Body of pancreas (tissue), 4 donors: ENCODE data around the gene NOL9. TPM values are rescaled to one million over a fixed set of nuclear protein-coding genes. Genes with fewer than 3 reads are reported as not detected.

Experiments used
- ATAC-seq: fragments of 150-250 bp; one replicate; pipeline ENCODE4 v1.9.1; 2016
- DNase-seq, 4 donors: peaks; one replicate each; pipeline ENCODE4 v3.0.0-alpha.2; 2019
- H3K27ac ChIP-seq, 4 donors: fragments of 200-600 bp; sonication (generic); 1 replicate in 3 of 4; 2 replicates in 1 of 4; pipeline versions ENCODE4 v1.5.1 to v1.6.1; 2016 to 2019; ENCODE audit warnings: mild to moderate bottlenecking in 1 of 4, mixed read lengths in 1 of 4, moderate library complexity in 1 of 4
- H3K27me3 ChIP-seq, 2 donors: fragments of 200-600 bp; sonication (generic); one replicate each; pipeline ENCODE4 v1.6.0; 2016; ENCODE audit warnings: mild to moderate bottlenecking in 1 of 2
- H3K36me3 ChIP-seq, 2 donors: fragments of 200-600 bp; sonication (generic); replicated peaks in 1 of 2; 2 replicates each; pipeline ENCODE4 v1.5.1; 2016; ENCODE audit warnings: low read depth in 2 of 2; ENCODE audit not compliant: insufficient read depth in 1 of 2
- H3K4me1 ChIP-seq: fragments of 200-600 bp; sonication (generic); one replicate; pipeline ENCODE4 v1.6.0; 2016
- H3K4me3 ChIP-seq, 2 donors: fragments of 200-600 bp; sonication (generic); 1 replicate in 1 of 2; 2 replicates in 1 of 2; pipeline ENCODE4 v1.5.1; 2016 to 2019
- H3K9me3 ChIP-seq, 3 donors: fragments of 200-600 bp; sonication (generic); 1 replicate in 2 of 3; 2 replicates in 1 of 3; pipeline ENCODE4 v1.5.1; 2016
- POLR2A ChIP-seq, 3 donors: fragments of 450-650 bp; IDR thresholded peaks; one replicate each; pipeline ENCODE4 v1.6.1; 2016; ENCODE audit warnings: antibody characterized with exemption in 3 of 3, mild to moderate bottlenecking in 2 of 3
- WGBS, 2 donors: methylation state at CpG; one replicate each; pipeline ENCODE4 v1.1.5; 2017; 5-methylcytosine and 5-hydroxymethylcytosine counted together
- intact Hi-C: fragments of 100-400 bp; cut with DNase I; formaldehyde crosslinking; loops from one replicate; pipeline ENCODE4 v1.15.1; 2023
- total RNA-seq, 2 donors: library from RNA; depleted of rRNA; stranded (reverse); fragments of >200 nt; gene quantifications; one replicate each; pipeline ENCODE4 v1.1.0, GENCODE V29; 2016
- TF ChIP-seq, protein P1 (sequence below), 7 experiments: fragments of 450-650 bp in 4 of 7; fragments of 200-600 bp in 3 of 7; sonication (generic) in 3 of 7; IDR thresholded peaks; one replicate each; pipeline ENCODE4 v1.5.1; 2016 to 2019; ENCODE audit warnings: antibody characterized with exemption in 7 of 7

NOL9 gene
- total RNA-seq, 2 donors from 2014 or later, result 13.7 to 27.4 TPM

- ATAC-seq, result no peak
- H3K4me3 ChIP-seq, result no peak overlapping the region
- H3K27me3 ChIP-seq, result no peaks in the 10 kb centered on the region
- no peaks in the 10 kb centered on the region for H3K9me3 ChIP-seq
- intact Hi-C loops, result no loop called here
- peak overlapping the region in 3 of 4 donors; percentile 23 to 97 (median 93) for H3K27ac ChIP-seq
- DNase-seq, result peak in 3 of 4 donors; percentile 51 to 67 (median 64)
- 33 to 40% methylated on average over 1 of the region's 1 CpG for WGBS, 2 donors
- peaks cover 43% of the 10 kb centered on the region for H3K4me1 ChIP-seq
- TF ChIP-seq, protein P1, sequence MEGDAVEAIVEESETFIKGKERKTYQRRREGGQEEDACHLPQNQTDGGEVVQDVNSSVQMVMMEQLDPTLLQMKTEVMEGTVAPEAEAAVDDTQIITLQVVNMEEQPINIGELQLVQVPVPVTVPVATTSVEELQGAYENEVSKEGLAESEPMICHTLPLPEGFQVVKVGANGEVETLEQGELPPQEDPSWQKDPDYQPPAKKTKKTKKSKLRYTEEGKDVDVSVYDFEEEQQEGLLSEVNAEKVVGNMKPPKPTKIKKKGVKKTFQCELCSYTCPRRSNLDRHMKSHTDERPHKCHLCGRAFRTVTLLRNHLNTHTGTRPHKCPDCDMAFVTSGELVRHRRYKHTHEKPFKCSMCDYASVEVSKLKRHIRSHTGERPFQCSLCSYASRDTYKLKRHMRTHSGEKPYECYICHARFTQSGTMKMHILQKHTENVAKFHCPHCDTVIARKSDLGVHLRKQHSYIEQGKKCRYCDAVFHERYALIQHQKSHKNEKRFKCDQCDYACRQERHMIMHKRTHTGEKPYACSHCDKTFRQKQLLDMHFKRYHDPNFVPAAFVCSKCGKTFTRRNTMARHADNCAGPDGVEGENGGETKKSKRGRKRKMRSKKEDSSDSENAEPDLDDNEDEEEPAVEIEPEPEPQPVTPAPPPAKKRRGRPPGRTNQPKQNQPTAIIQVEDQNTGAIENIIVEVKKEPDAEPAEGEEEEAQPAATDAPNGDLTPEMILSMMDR (IDR thresholded peaks at IDR 0.05), result no peak
- TF ChIP-seq POLR2A (IDR thresholded peaks at IDR 0.05), result no peak
- H3K36me3 ChIP-seq, result no peaks in the 10 kb centered on the region
These were observed 28.1 kb upstream of the NOL9 start for GRCh38 chr1:6582370-6582769.

DNA sequence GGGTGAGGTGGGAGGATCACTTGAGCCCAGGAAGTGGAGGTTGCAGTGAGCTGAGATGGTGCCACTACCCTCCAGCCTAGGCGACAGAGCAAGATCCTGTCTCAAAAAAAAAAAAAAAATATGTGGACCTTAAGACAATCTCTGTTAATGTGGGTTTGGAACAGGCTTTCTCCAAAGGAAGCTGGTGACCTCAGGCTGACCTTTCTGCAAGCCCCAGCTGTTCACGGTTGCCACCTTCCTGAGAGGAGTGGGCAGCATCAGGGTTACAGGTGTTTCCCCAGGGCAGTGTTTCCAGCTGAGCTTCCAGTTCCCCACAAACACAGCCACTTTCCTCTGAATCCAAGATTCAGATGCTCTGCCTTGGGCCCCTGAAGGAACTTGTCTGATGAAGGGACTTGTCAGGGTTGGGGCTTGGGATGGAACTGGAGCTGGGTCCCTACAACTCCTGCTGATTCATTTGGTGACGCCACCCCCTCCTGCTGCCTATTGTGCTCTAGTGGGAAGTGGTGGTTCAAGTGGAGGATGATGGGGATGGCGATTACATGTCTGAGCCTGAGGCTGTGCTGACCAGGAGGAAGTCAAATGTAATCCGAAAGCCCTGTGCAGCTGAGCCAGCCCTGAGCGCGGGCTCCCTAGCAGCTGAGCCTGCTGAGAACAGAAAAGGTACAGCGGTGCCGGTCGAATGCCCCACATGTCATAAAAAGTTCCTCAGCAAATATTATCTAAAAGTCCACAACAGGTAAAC, 27.4 kb upstream of the NOL9 start:
- peak in 1 of 4 donors; percentile 53 for DNase-seq

GRCh38 chr1:6580593-6581409, 26.5 kb upstream of the NOL9 start:
- intact Hi-C loops, result no loop called here
- ATAC-seq (peak; percentile 14), DNase-seq (peak; percentile 55 to 75 (median 68))
- WGBS, 2 donors, result 11 to 13% methylated on average over 12 to 19 of the region's 19 CpGs
- peak overlapping the region; percentile 63 to 96 for H3K4me3 ChIP-seq
- H3K4me1 ChIP-seq, result peaks cover 38% of the 10 kb centered on the region
- no peaks in the 10 kb centered on the region for H3K27me3 ChIP-seq
- peak overlapping the region; percentile 88 to 97 (median 94) for H3K27ac ChIP-seq
- no peaks in the 10 kb centered on the region for H3K9me3 ChIP-seq
- no peaks in the 10 kb centered on the region for H3K36me3 ChIP-seq
- TF ChIP-seq, protein P1 (IDR thresholded peaks at IDR 0.05), result peak in 3 of 7 experiments; percentile 16 to 48 (median 32)
- TF ChIP-seq POLR2A (IDR thresholded peaks at IDR 0.05), result no peak

More for the DNA sequence above, 27.4 kb upstream of the NOL9 start:
- Histone ChIP-seq H3K4me1 (peaks cover 38% of the 10 kb centered on the region), H3K27ac (peak overlapping the region; percentile 23 to 97 (median 90)), H3K27me3 (no peaks in the 10 kb centered on the region), H3K4me3 (no peak overlapping the region), H3K36me3 (no peaks in the 10 kb centered on the region), H3K9me3 (no peaks in the 10 kb centered on the region)
- ATAC-seq, result no peak
- intact Hi-C loops, result no loop called here
- no peak for TF ChIP-seq POLR2A (IDR thresholded peaks at IDR 0.05)
- TF ChIP-seq, protein P1 (IDR thresholded peaks at IDR 0.05), result no peak
- 36 to 40% methylated on average over 9 to 10 of the region's 10 CpGs for WGBS, 2 donors

GRCh38 chr1:6580119-6580592, 25.8 kb upstream of the NOL9 start:
- Histone ChIP-seq H3K27ac (peak overlapping the region; percentile 88 to 97 (median 94)), H3K4me1 (peaks cover 38% of the 10 kb centered on the region), H3K4me3 (peak overlapping the region; percentile 63 to 96), H3K9me3 (no peaks in the 10 kb centered on the region), H3K36me3 (no peaks in the 10 kb centered on the region), H3K27me3 (no peaks in the 10 kb centered on the region)
- WGBS, 2 donors, result 0% methylated on average over 14 to 28 of the region's 30 CpGs
- intact Hi-C loops, result no loop called here
- TF ChIP-seq POLR2A (IDR thresholded peaks at IDR 0.05), result no peak
- TF ChIP-seq, protein P1 (IDR thresholded peaks at IDR 0.05), result no peak
- DNase-seq (no peak), ATAC-seq (peak; percentile 41)
